Putamen (tissue), 1 donor: ENCODE results near the gene ZNF335.
"Not testable (repeated sequence)": the region's sequence is repeated elsewhere in the genome, so short reads cannot be mapped to it uniquely, and the experiment has no call there.

Experiments
- DNase-seq: peaks from one replicate; pipeline ENCODE4 v3.0.0-alpha.2; 2016; ENCODE audit warnings: low spot score

The ZNF335 gene

DNA sequence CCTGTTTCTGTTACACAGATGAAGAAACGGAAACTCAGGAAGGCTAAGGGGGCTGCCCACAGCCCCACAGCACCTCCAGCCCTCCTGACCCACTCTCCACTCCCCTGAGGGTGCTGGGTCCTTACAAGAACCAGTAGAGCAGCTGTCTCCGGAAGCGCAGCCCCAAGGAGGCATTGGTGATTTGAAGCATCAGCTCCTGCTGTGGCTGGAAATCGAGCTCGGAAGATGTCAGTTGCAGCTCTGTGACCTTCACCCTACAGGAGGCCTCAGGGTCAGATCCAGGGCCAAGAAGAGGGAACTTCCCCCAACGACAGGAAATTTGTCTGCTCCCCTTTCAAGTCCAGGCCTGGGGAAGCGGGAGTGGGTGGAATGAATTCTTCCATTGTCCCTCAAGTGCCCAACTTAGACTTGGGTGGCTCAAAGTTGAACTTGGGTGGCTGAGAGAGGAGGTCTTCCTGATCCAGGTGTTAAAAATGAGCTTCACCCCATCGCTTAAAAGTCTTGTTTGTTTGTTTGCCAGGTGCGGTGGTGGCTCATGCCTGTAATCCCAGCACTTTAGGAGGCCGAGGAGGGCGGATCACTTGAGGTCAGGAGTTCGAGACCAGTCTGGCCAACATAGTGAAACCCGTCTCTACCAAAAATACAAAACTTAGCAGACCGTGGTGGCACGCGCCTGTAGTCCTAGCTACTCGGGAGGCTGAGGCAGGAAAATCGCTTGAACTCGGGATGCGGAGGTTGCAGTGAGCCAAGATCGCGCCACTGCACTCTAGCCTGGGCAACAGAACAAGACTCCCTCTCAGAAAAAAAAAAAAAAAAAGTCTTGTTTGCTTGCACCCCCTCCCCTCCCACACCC is 62.0 kb downstream of the ZNF335 start:
- DNase-seq = no peak

DNA sequence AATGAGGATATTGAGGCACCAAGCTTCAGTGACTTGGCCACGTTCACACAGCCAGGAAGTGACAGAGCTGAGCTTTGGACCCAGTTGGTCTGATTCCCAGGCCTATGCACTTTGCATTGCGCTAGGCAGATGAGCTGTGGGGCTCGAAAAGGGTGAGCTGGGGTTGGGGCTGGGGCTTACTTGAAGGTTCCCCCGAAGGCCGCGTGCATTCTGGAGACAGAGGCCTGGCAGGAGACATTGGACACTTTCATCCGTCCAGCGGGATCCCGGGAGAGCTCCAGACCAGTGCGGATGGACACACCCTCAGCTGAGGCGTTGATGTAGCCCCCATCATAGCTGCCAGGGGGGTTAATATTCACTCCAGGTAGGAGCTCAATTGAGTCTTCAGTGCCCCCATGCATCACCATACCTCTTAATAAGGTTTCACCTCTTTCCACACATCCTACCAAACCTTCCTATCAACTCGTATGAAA is 62.6 kb downstream of the ZNF335 start:
- no peak for DNase-seq

DNA sequence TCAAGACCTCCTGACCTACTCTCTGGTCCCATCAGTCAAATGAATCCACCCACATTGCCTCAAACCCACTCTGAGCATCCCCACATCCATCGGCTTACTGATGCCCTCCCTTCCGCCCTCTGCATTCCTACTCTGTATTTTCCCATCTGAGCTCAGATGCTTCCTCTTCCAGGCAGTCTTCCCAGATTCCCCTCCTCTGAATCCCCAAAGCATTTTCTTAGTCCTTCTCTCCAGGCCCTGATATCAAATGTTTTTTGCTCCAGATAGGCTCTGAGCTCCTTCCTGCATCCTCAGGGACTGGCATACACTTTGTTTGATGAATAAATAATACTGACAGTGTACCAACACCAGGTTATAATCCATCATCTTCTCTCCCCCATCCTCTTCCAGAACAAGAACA is 63.9 kb downstream of the ZNF335 start:
- no peak for DNase-seq

GRCh38 chr20:45907219-45907948 is 64.6 kb downstream of the ZNF335 start:
- no peak for DNase-seq

DNA sequence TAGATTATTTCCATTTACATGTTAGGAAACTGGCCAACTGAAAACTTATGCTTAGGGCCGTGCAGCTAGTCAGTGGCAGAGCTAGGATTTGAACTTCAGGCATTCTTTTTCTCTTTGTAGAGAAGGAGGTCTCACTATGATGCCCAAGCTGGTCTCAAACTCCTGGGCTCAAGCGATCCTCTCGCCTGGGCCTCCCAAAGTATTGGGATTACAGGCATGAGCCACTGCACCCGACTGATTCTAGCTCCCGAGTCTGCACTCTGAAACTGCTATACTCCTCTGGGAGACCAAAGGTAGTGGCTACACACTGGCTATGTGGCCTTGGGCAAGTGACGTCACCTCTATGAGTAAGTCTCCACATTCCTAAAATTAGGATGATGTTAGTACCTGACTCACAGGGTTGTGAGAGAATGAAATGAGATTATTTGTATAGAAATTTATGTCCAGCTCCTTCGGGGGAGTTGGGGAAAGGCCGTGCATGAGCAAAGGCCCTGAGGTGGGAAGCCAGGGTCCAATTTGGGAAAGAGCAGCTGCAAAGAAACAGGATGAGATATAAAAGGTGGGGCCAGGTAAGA is 66.4 kb downstream of the ZNF335 start:
- DNase-seq = no peak

- no peak for DNase-seq
These were observed 67.2 kb downstream of the ZNF335 start for GRCh38 chr20:45904583-45905504.

- DNase-seq = no peak
These were observed 69.8 kb downstream of the ZNF335 start for GRCh38 chr20:45902199-45902701.

GRCh38 chr20:45901332-45901731 is 70.7 kb downstream of the ZNF335 start:
- DNase-seq = not testable (repeated sequence)

DNA sequence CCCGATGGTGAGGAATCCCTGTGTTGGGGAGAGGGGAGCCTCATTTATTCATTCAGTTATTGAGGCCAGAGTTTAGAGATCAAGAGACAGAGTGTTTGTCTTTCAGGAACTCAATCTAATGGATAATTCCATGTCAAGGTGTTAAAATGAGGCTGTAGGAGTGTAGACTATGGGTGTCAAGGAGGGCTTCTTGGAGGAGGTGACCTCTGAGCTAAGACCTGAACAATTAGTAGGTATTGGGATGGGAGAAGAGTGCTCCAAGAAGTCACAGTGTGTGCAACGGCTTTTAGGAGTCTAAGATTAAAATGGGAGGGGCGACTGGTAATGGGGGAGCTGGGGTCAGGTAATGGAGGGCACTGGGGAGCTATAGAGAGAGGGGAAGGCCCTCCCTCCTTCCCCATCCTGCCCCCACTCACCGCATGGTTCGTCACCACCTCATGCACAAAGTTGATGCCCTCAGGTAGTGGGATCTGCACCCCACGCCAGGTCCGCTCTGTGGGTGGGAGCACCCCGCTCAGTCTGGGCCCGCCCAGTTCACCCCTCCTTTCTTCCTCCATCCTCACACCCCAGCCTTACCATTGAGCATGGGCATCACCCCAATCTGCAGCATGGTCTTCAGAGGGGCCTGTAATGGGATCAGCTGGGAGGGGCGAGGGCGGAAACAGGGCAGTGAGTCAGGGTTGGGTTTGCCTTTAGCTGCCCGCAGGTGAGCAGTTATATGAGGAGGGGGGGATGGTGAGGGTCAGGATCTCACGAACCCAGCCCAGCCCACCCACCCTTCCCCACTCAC is 72.8 kb downstream of the ZNF335 start:
- no peak for DNase-seq
